Gastrocnemius medialis (tissue), 4 donors: Measurements from ENCODE around the gene VAV2. TPM values are rescaled to one million over a fixed set of nuclear protein-coding genes. Genes with fewer than 3 reads are reported as not detected.

Source experiments
- ATAC-seq, 2 donors: fragments of 150-250 bp; one replicate each; pipeline ENCODE4 v1.9.1; 2016
- DNase-seq, 2 donors: peaks; one replicate each; pipeline ENCODE4 v3.0.0-alpha.2; 2019
- H3K27ac ChIP-seq, 4 donors: fragments of 200-600 bp; sonication (generic); 1 replicate in 1 of 4; 2 replicates in 3 of 4; pipeline ENCODE4 v1.5.1; 2016 to 2018; ENCODE audit warnings: mild to moderate bottlenecking in 2 of 4, moderate library complexity in 1 of 4
- H3K27me3 ChIP-seq, 3 donors: fragments of 200-600 bp; sonication (generic) in 2 of 3; 1 replicate in 1 of 3; 2 replicates in 2 of 3; pipeline versions ENCODE4 v1.5.1 to v1.6.0; 2016 to 2019; ENCODE audit warnings: mild to moderate bottlenecking in 1 of 3, moderate library complexity in 1 of 3
- H3K36me3 ChIP-seq, 2 donors: fragments of 200-600 bp; sonication (generic) in 1 of 2; one replicate each; pipeline ENCODE4 v1.5.1; 2017 to 2018
- H3K4me1 ChIP-seq, 2 donors: fragments of 200-600 bp; sonication (generic) in 1 of 2; one replicate each; pipeline ENCODE4 v1.5.1; 2016 to 2017; ENCODE audit warnings: mild to moderate bottlenecking in 2 of 2
- H3K4me3 ChIP-seq, 4 donors: fragments of 200-600 bp; sonication (generic) in 3 of 4; 1 replicate in 1 of 4; 2 replicates in 3 of 4; pipeline ENCODE4 v1.5.1; 2016 to 2019; ENCODE audit warnings: mild to moderate bottlenecking in 2 of 4
- H3K9me3 ChIP-seq, 3 donors: fragments of 200-600 bp; sonication (generic) in 2 of 3; 1 replicate in 1 of 3; 2 replicates in 2 of 3; pipeline ENCODE4 v1.5.1; 2016 to 2019
- POLR2A ChIP-seq, 2 donors: fragments of 450-650 bp; IDR thresholded peaks; one replicate each; pipeline ENCODE4 v1.6.1; 2017; ENCODE audit warnings: antibody characterized with exemption in 2 of 2, mild to moderate bottlenecking in 2 of 2, moderate library complexity in 2 of 2
- in situ Hi-C, 4 donors: fragments of 200-750 bp; cut with MboI; loops; one replicate each; pipeline versions ENCODE4 v1.15.0 to v1.8.0; 2017; ENCODE audit warnings: low sequenced_read_pairs in 4 of 4
- intact Hi-C: fragments of 100-400 bp; cut with DNase I; formaldehyde crosslinking; loops from one replicate; pipeline ENCODE4 v1.15.1; 2023; ENCODE audit warnings: low total_unique reads
- total RNA-seq, 4 donors: library from RNA; depleted of rRNA; stranded (reverse); fragments of >200 nt; gene quantifications; one replicate each; pipeline versions ENCODE4 v1.1.0 to v1.2.3, GENCODE V29; 2016
- TF ChIP-seq, protein P1 (sequence below), 5 experiments: fragments of 450-650 bp in 3 of 5; fragments of 200-600 bp in 2 of 5; sonication (generic) in 2 of 5; IDR thresholded peaks in 4 of 5; conservative IDR thresholded peaks in 1 of 5; 1 replicate in 4 of 5; 2 replicates in 1 of 5; pipeline ENCODE4 v1.5.1; 2016 to 2019; ENCODE audit warnings: antibody characterized with exemption in 5 of 5, mild to moderate bottlenecking in 3 of 5, moderate library complexity in 3 of 5

Gene VAV2
- total RNA-seq, 4 donors from 2014 or later: 0.51 to 1.2 (median 0.97) TPM

DNA sequence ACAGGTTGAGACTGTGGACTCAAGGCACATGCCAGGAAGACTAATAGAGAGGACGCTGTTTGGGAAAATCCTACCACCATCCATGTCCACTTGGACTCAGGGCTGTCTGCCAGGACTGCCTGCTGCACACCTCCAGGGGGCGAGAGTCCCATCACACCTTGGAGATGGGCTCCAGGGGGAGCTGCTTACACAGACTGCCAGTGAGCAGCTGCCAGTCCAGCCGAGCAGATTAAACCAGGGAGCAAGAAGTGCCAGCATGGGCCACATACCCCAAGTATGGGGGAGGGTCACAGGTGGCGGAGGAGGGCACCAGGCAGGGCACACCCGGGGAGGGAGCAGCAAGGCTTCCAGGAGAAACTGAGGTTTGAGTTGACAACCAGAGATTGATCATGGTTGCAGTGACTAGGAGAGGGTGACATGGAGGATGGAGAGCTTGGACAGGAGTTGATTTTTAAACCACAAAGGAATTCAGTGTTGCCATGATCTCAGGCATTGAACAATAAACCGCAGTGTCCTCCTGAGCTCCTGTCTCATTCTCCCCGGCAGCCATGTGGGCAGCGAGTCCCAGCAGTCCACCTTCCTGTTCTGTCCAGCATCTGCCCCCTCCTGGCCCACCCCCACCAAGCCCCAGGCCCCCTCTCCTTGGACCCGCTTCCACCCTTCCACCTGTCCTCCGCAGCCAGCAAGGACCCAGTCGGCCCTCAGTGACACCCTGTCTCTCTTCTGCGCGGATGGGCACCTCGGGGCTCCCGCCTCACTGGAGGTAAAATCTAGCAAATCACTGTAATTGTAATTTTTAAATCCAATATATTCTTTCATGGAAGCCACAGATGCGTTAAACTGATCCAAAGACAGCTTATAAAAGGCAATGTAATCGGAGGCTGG is 3.1 kb upstream of the VAV2 start:
- Histone ChIP-seq H3K36me3 (no peaks in the 10 kb centered on the region), H3K4me3 (no peak overlapping the region), H3K4me1 (peaks cover 9 to 20% of the 10 kb centered on the region in 2 donors), H3K9me3 (no peaks in the 10 kb centered on the region), H3K27me3 (peaks cover 12 to 26% (median 26%) of the 10 kb centered on the region in 3 donors), H3K27ac (no peak overlapping the region)
- in situ Hi-C loops: loop anchor here (5.0 to 10.0 kb wide), 2 partner anchors 200 to 203 kb away; no protein-coding TSS in a partner anchor
- intact Hi-C loops: loop anchor here (10.0 kb wide), 1 partner anchor 100 kb away; no protein-coding TSS in a partner anchor
- TF ChIP-seq POLR2A (IDR thresholded peaks at IDR 0.05): no peak
- TF ChIP-seq, protein P1, sequence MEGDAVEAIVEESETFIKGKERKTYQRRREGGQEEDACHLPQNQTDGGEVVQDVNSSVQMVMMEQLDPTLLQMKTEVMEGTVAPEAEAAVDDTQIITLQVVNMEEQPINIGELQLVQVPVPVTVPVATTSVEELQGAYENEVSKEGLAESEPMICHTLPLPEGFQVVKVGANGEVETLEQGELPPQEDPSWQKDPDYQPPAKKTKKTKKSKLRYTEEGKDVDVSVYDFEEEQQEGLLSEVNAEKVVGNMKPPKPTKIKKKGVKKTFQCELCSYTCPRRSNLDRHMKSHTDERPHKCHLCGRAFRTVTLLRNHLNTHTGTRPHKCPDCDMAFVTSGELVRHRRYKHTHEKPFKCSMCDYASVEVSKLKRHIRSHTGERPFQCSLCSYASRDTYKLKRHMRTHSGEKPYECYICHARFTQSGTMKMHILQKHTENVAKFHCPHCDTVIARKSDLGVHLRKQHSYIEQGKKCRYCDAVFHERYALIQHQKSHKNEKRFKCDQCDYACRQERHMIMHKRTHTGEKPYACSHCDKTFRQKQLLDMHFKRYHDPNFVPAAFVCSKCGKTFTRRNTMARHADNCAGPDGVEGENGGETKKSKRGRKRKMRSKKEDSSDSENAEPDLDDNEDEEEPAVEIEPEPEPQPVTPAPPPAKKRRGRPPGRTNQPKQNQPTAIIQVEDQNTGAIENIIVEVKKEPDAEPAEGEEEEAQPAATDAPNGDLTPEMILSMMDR (IDR thresholded peaks at IDR 0.05 in 4 of 5, conservative IDR thresholded peaks at IDR 0.05 in 1 of 5): no peak
- DNase-seq (no peak), ATAC-seq (no peak)

DNA sequence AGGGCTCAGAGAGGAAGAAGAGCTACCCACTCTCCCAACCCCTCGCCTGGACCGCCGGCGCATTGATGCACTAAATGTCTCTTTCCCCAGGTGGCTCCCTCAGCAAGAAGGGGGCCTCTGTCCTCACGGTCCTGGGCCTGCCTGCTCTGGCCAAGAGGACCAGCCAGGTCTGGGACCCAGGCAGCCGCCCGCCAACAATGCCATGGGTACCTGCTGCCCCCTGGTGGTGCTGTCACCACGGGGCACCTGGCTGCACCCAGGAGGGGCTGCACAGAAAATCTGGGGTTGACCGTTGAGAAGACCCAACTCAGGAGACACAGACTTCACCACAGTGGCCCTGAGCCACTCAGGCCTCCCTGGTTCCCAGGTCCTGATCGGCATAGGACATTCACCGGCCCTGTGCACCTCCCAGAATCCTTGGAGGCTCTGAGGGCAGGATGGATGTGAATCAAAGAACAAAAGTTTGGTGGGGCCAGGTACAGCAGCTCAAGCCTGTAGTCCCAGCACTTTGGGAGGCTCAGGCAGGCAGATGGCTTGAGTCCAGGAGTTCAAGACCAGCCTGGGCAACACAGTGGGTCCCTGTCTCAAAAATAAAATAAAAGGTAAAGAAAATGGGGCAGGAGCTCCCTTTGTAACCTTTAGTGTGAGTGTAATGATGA is 2.4 kb upstream of the VAV2 start:
- peak; percentile 28 to 39 for DNase-seq
- TF ChIP-seq, protein P1 (IDR thresholded peaks at IDR 0.05 in 4 of 5, conservative IDR thresholded peaks at IDR 0.05 in 1 of 5): peak; percentile 86 to 94 (median 91)
- TF ChIP-seq POLR2A (IDR thresholded peaks at IDR 0.05): no peak
- in situ Hi-C loops (loop anchor here (5.0 to 10.0 kb wide), 2 partner anchors 200 to 202 kb away; no protein-coding TSS in a partner anchor), intact Hi-C loops (loop anchor here (1.0 to 10.0 kb wide), 2 partner anchors 100 to 201 kb away; no protein-coding TSS in a partner anchor)
- H3K4me1 ChIP-seq: peaks cover 9 to 20% of the 10 kb centered on the region in 2 donors
- ATAC-seq: peak; percentile 45
- H3K4me3 ChIP-seq: no peak overlapping the region
- peaks cover 11 to 33% (median 33%) of the 10 kb centered on the region in 3 donors for H3K27me3 ChIP-seq
- H3K36me3 ChIP-seq: no peaks in the 10 kb centered on the region
- no peak overlapping the region for H3K27ac ChIP-seq
- H3K9me3 ChIP-seq: no peaks in the 10 kb centered on the region

- Histone ChIP-seq H3K27ac (peak overlapping the region; percentile 74 to 83 (median 77)), H3K36me3 (no peaks in the 10 kb centered on the region), H3K4me1 (peaks cover 9 to 20% of the 10 kb centered on the region in 2 donors), H3K4me3 (peak overlapping the region; percentile 64 to 80 (median 72)), H3K9me3 (no peaks in the 10 kb centered on the region), H3K27me3 (peaks cover 11 to 33% (median 33%) of the 10 kb centered on the region in 3 donors)
- ATAC-seq (no peak), DNase-seq (no peak)
- in situ Hi-C loops (loop anchor here in 3 of 4 donors (10.0 kb wide), 1 partner anchor 199 kb away; no protein-coding TSS in a partner anchor), intact Hi-C loops (loop anchor here (1.0 to 10.0 kb wide), 2 partner anchors 101 to 200 kb away; no protein-coding TSS in a partner anchor)
- TF ChIP-seq POLR2A (IDR thresholded peaks at IDR 0.05): no peak
- TF ChIP-seq, protein P1 (IDR thresholded peaks at IDR 0.05 in 4 of 5, conservative IDR thresholded peaks at IDR 0.05 in 1 of 5): no peak
Observed at GRCh38 chr9:133993635-133994253, 1.6 kb upstream of the VAV2 start.
